Diencephalon (tissue), 1 donor: ENCODE results near the gene FDPS. TPM values are rescaled to one million over a fixed set of nuclear protein-coding genes. Genes with fewer than 3 reads are reported as not detected.

Source experiments
- small RNA-seq: library from RNA; depleted of rRNA; stranded (forward); fragments of <200 nt; gene quantifications from one replicate; pipeline ENCODE3, GENCODE V24; 2014
- total RNA-seq: library from RNA; depleted of rRNA; stranded (reverse); fragments of >200 nt; gene quantifications from one replicate; pipeline ENCODE4 v1.2.3, GENCODE V29; 2014

FDPS gene
- total RNA-seq, result 130 TPM

DNA sequence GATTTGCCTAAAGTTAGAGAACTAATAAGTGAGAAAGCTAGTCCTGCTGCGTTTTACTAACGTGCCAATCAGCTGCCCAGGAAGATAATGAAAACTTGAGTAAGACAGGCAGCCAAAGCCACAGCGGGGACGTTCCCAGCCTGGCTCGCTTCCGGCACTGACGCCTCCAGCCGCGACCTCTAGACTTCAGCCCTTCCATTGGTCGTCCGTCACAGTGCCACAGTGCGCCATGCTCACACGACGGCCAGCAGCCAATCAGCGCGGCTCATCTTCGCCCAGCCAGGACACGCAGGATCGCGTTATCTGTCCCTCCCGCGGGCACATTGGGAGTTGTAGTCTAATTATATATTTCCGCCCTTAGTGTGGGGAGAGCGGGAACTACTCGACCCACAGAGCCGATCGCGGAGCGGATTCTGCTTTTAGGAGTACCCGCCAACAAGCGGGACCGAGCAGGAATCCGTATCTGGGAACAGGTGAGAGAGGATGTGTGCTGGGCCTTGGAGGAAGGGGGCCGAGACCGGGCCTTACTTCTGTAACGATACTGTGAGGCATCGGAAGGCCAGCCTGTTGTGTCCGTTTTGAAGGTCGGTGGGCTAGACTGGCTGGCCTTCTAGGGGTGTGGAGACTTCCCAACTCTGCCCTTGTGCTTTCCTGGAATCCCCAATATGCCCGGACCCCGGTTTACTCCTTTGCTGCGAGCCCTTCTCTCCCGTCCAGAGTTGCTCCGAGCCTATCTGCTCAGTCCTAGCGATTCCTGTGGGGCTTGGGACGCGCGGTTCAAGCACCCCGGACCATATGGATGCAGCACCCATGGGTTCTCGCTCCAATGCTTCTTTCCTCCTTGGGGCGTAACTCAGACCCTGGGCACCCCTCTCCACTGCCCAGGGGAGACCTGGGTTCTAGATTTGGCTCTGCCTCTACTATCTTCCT lies at the start of gene FDPS:
FDPS (plus strand) TSS at position 374 of the 930 bp plus-strand sequence. CDS start 924 bp downstream, outside the sequence.

DNA sequence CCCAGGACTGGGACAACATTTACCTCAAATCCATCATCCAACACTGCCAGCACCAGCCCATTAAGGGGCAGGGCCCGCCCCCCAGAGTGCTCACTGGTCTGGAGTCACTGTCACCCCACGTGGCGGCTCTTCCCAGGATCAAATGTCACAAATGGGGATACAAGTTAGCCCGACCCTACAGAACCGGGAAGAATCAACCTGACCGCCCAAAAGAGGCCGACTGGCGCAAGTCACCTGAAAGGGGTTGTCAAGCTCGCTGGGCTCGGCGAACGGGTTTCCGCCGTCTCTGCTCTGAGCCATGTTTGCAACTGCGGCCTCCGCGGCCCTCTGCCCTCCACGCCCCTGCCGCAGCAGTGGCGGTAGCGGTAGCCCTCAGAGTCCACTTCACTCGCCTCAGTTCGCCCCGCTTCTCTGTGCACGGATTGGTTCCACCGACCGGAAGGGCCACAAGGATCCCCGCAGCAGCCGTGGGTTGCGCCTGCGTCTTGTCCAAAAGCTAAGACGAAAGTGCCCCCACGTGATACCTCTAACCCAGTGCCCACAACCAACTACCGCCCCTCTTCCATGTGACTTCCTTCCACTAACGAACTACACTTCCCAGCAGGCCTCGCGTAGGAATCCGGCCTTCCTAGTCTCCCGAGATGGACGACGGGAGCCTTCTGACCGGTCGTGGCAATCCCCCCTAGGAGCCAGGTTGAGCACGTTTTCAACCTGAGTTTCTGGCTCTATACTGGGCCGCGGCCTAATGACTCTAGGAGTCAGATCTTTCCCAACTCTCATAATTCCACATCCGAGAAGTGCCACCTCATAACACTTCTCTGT lies 46.6 kb upstream of the FDPS start, which contains the start of gene SCAMP3:
SCAMP3 (minus strand) TSS at position 509 of the 822 bp plus-strand sequence; CDS start at position 300, 209 bp downstream.

DNA sequence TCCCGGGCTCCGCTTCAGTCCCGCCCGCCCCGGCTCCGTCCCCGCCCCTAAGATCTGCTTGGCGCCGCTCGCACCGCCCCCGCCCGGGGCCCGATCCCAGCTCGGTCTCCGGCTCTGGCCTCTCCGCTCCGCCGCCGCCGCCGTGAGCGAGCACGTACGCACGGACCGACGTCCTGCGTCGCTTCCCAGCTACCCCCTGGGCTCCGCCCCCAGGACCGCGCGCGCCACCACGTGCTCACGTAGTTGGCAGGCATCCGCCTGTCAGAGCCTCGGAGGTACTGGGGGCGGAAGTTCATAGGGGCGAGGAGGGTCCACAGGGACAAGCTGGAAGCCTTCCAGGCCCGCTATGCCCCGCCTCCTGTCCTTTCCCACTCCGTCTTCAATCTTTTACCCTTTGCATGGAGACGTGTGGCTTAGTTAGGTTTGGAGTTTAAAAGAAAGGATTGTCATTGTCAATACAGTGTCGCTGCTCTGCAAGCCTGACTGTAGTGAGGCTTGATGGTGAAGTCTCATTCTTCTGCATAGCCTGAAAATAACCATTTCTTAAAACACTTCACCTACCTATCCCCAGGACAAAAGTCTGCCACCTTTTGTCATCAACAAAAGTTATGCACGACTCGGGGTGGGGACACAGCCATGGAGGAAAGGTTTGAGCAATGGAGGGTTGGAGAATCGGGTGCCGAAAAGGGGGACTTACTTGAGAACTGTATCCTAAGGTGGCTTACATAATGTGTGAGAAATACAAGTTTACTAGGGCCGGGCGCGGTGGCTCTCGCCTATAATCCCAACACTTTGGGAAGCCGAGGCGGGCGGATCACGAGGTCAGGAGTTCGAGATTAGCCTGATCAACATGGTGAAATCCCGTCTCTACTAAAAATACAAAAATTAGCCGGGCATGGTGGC lies 35.1 kb upstream of the FDPS start, which contains the start of gene CLK2:
CLK2 (minus strand) TSS at position 162 of the 903 bp plus-strand sequence. CDS start 2,527 bp downstream, outside the sequence.

DNA sequence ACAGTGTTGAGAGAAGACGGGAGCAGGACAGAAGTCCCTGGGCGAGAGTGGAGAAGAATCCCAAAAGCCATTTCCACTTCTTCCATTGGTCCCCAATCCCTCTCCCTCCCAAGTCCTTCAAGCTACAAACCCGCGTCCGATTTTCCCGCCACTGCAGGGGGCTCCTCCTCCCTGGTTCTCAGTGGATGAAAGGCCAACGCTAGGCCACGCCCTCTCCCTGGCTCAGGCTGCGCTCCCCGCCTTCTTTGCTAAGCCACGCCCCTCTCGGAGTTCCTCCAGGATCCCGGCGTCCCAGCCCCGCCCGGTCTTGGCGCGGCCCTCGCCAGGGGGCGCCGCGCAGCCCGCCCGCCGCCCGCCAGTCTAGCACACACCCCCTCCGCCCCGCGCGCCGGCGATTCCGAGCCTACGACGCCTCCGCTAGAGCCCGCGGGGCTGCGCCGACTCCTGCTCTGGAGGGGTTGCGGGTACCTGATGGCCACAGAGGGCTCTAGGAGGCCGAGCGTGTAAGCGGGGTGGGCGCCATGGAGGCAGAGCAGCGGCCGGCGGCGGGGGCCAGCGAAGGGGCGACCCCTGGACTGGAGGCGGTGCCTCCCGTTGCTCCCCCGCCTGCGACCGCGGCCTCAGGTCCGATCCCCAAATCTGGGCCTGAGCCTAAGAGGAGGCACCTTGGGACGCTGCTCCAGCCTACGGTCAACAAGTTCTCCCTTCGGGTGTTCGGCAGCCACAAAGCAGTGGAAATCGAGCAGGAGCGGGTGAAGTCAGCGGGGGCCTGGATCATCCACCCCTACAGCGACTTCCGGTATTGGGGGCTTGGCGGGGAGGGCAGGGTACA lies 31.4 kb upstream of the FDPS start, which contains the start of gene HCN3:
HCN3 (plus strand) TSS at position 394 of the 832 bp plus-strand sequence; CDS start at position 522, 128 bp downstream.

DNA sequence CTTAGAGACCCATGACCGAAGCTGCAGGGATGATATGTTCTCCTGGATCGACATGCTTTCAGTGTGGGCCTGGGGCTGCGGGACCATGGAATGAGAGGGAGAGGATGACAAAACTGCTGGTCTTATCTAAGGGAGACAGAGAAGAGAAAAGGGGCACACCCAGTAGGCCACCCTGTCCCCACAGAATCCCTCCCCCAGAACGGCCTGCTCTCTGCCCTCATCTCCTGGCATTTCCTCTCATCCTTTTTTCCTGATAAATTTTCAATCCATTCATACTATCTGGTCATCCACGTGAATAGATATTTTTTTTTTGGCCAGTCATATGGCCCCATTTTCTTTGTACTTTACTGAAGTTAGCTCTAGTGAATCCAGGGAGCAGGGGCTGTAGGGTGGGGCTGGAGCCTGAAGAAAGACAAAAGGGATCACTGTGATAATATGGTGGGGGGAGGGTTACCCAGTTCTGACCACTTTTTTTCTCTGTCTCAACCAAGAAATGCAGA lies 7.3 kb upstream of the FDPS start, which contains the start of gene PKLR:
PKLR (minus strand) TSS at position 97 of the 500 bp plus-strand sequence; CDS start at position 54, 43 bp downstream.

DNA sequence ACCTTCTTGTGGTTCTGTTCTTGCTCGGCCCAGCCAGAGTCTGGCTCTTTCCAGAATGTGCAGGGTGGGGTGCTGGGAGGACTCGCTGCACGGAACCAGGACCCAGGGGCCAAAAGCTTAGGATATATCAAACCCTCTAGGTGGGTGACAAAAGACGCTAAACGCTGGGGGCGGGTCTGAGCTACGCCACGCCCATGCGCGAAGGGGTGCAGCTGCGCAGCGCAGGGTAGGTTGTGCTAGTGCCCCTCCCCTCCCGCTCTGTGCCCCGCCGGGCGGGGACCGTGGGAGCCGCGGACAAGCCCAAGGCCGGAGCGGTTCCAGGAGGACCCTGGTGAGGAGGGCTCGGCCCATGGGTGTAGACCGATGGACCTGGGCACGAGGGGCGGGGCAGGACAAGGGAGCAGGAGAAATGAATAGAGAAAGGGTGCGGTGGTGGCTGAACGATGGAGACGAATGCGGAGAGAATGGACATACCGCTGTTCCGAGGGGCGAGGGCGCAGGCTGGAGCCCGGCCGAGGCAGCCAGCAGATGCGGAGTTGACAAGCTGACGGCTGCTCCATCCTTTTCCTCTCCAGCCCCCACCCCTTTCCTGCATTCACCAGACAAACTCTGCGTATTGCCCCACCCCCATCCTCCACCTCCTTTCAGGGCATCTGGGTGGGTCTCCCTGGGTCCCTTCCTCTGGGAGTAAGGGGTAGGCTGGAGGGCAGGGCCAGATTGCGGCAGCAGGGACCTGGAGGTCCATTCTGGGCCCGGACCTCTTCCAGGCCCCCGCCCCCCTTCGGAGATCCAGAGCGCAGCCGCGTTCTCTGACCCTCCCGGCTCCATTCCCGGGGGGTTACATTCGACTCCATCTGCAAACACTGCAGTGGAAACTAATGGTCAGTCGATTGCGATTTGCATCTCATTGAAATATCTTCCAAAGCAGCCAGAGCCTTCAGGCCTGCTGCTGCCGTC lies 12.3 kb downstream of the FDPS start, which contains the start of gene RUSC1:
RUSC1 (plus strand) TSS at position 234 of the 957 bp plus-strand sequence. CDS start 880 bp downstream, outside the sequence.

Small RNA genes within 50 kb of the gene (small RNA-seq; reads per million reads assigned to genes)
- not detected for gene RNU6-106P

Other genes starting within 250 kb of the FDPS start
- gene EFNA4, start 245.1 kb upstream of the FDPS start, total RNA-seq, result 1.2 TPM
- 13.8 TPM for gene EFNA3, start 230.0 kb upstream of the FDPS start, total RNA-seq
- 5.3 TPM for gene EFNA1, start 181.0 kb upstream of the FDPS start, total RNA-seq
- 7.8 TPM for gene SLC50A1, start 173.0 kb upstream of the FDPS start, total RNA-seq
- 13.8 TPM for gene DPM3, start 168.3 kb upstream of the FDPS start, total RNA-seq
- gene KRTCAP2, start 135.6 kb upstream of the FDPS start, total RNA-seq, result 60.2 TPM
- gene TRIM46, start 135.0 kb upstream of the FDPS start, total RNA-seq, result 21.2 TPM
- gene THBS3, start 101.0 kb upstream of the FDPS start, total RNA-seq, result 11.5 TPM
- gene MTX1, start 100.2 kb upstream of the FDPS start, total RNA-seq, result 15.5 TPM
- gene ENTREP3, start 53.4 kb upstream of the FDPS start, total RNA-seq, result 5.5 TPM
- gene SCAMP3, start 46.5 kb upstream of the FDPS start, total RNA-seq, result 29.5 TPM
- gene CLK2, start 35.4 kb upstream of the FDPS start, total RNA-seq, result 24.2 TPM
- gene HCN3, start 31.4 kb upstream of the FDPS start, total RNA-seq, result 22.8 TPM
- 0.23 TPM for gene PKLR, start 7.4 kb upstream of the FDPS start, total RNA-seq
- gene RUSC1, start 12.0 kb downstream of the FDPS start, total RNA-seq, result 60.4 TPM